Measurements from ENCODE around the gene GH1. TPM values are rescaled to one million over a fixed set of nuclear protein-coding genes. Genes with fewer than 3 reads are reported as not detected.

Gene GH1
- total RNA-seq, 1 experiment from 2014 or later, result not detected

DNA sequence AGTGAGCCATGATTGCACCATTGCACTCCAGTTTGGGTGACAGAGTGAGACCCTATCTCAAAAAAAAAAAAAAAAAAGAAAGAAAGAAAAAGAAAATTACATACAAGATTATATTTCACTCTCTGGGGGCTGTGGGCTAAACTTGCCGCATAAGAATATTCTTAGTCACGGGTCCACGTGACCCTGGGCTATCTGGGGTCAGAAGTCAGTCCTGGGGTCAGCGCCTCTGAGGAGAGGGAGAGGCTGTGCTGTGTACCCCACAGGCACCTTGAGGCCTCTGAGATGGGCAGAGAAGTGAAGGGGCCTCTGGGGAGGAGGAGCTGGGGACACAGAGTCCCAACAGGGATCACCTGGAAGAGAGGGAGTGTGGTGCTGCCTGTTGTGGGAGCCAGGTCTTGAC, 19.3 kb upstream of the GH1 start:
- Histone ChIP-seq H3K23ac (ENCODE audit: insufficient read length, low read depth, low read length) (no peak overlapping the region), H3K18ac (ENCODE audit: insufficient read length, low read depth, low read length) (no peak overlapping the region), H2AK5ac (ENCODE audit: insufficient read length, low read length) (no peak overlapping the region), H4K5ac (ENCODE audit: insufficient read length, low read depth, low read length) (no peak overlapping the region), H4K8ac (replicated peaks; ENCODE audit: insufficient read length, low read depth, low read length) (no peak overlapping the region), H3K4me2 (ENCODE audit: insufficient read depth, insufficient read length, low read length) (no peak overlapping the region), H3K27me3 (ENCODE audit: insufficient read depth, low read length) (no peaks in the 10 kb centered on the region), H3K79me2 (ENCODE audit: insufficient read depth, low read length) (no peaks in the 10 kb centered on the region), H3K79me1 (ENCODE audit: insufficient read depth, low read depth, low read length, poor library complexity, severe bottlenecking) (no peaks in the 10 kb centered on the region), H2BK120ac (ENCODE audit: low read depth, low read length, poor library complexity, severe bottlenecking) (no peak overlapping the region), H2BK20ac (ENCODE audit: low read depth, low read length, poor library complexity, severe bottlenecking) (no peak overlapping the region), H3K4me1 (ENCODE audit: insufficient read depth, low read length) (no peaks in the 10 kb centered on the region), H3K9me3 (ENCODE audit: control insufficient read depth, low read depth, low read length) (no peaks in the 10 kb centered on the region), H3K23me2 (ENCODE audit: insufficient read length, low read depth, low read length, poor library complexity, severe bottlenecking) (no peaks in the 10 kb centered on the region), H2BK12ac (ENCODE audit: insufficient read length, low read depth, low read length) (no peak overlapping the region), H3T11ph (ENCODE audit: low read length) (no peak overlapping the region), H2BK5ac (ENCODE audit: insufficient read length, low read length) (no peak overlapping the region), H2AFZ (ENCODE audit: low read length) (no peak overlapping the region), H3K14ac (ENCODE audit: insufficient read depth, low read length) (no peak overlapping the region), H3K27ac (ENCODE audit: insufficient read length, low read depth, low read length) (no peak overlapping the region), H3K4ac (ENCODE audit: low read depth, low read length) (no peak overlapping the region), H2BK15ac (ENCODE audit: low read depth, low read length) (no peak overlapping the region), H4K20me1 (ENCODE audit: control insufficient read depth, insufficient read depth, insufficient read length) (no peaks in the 10 kb centered on the region), H4K91ac (ENCODE audit: insufficient read length, low read depth, low read length) (no peak overlapping the region), H3K9ac (ENCODE audit: extremely low read depth, insufficient read length, low read length) (no peak overlapping the region), H3K56ac (ENCODE audit: insufficient read length, low read depth, low read length) (no peak overlapping the region)
- TF ChIP-seq, protein P1, sequence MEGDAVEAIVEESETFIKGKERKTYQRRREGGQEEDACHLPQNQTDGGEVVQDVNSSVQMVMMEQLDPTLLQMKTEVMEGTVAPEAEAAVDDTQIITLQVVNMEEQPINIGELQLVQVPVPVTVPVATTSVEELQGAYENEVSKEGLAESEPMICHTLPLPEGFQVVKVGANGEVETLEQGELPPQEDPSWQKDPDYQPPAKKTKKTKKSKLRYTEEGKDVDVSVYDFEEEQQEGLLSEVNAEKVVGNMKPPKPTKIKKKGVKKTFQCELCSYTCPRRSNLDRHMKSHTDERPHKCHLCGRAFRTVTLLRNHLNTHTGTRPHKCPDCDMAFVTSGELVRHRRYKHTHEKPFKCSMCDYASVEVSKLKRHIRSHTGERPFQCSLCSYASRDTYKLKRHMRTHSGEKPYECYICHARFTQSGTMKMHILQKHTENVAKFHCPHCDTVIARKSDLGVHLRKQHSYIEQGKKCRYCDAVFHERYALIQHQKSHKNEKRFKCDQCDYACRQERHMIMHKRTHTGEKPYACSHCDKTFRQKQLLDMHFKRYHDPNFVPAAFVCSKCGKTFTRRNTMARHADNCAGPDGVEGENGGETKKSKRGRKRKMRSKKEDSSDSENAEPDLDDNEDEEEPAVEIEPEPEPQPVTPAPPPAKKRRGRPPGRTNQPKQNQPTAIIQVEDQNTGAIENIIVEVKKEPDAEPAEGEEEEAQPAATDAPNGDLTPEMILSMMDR (conservative IDR thresholded peaks at IDR 0.05), result no peak
- Mint-ChIP-seq H3K27ac (no peak overlapping the region; a peak in 1 of 7 replicates), H3K4me1 (peaks cover 6 to 17% of the 10 kb centered on the region in 2 experiments), H3K27me3 (ENCODE audit: low read depth) (peaks cover 3% of the 10 kb centered on the region), H3K36me3 (ENCODE audit: insufficient read depth in 1 of 3, low read depth in 3 of 3) (peaks cover 8 to 20% (median 9%) of the 10 kb centered on the region in 3 experiments; a peak in 5 of 7 replicates), H3K4me3 (no peak overlapping the region), H3K9me3 (no peaks in the 10 kb centered on the region)
- WGBS (ENCODE audit: extremely low coverage, insufficient read length, low lambda C conversion rate), result no CpG with 5 or more reads among the region's 4 CpGs
- no peak for DNase-seq
